HepG2 (cell line): ENCODE data around the gene BRINP1. TPM values are rescaled to one million over a fixed set of nuclear protein-coding genes. Genes with fewer than 3 reads are reported as not detected.
A peak's percentile ranks its signal among the peaks of the same experiment; 100 is the strongest.

Source experiments
- ATAC-seq: fragments of 200-7000 bp; cut with Tn5 transposase; 3 replicates; pipeline ENCODE4 v1.9.1; 2020; ENCODE audit warnings: mild to moderate bottlenecking, moderate library complexity
- BruUV-seq: library from RNA; stranded (reverse); fragments of 400-500 nt; replicated peaks from 2 replicates; lab custom pipeline; 2021; lab: Mats Ljungman, UMichigan
- CTCF ChIA-PET: fragments of 300-600 bp; formaldehyde crosslinking; extraction: SDS; loops from one replicate; lab custom pipeline; 2021; ENCODE audit warnings: low total read pairs, inconsistent platforms, low intra/inter-chr PET ratio; lab: Yijun Ruan, JAX
- POLR2A ChIA-PET: fragments of 350-600 bp; sonication (Branson Sonifier 250); formaldehyde crosslinking; loops from one replicate; lab custom pipeline; 2020; ENCODE audit warnings: antibody characterized with exemption, inconsistent platforms; lab: Yijun Ruan, JAX
- DNase-seq: peaks from one replicate; pipeline ENCODE4 v3.0.0-alpha.2; 2015; ENCODE audit warnings: low spot score
- FAIRE-seq: peaks from 3 replicates; lab custom pipeline; 2011; peaks lifted over from hg19 to GRCh38; lab: Jason Lieb, UNC
- H2AFZ ChIP-seq: one replicate; pipeline ENCODE4 v1.6.1; 2011; ENCODE audit warnings: low read length, inconsistent platforms
- H3K27ac ChIP-seq: fragments of 300-600 bp; 3 replicates; pipeline ENCODE4 v1.8.0; 2011; ENCODE audit warnings: mixed run types, mild to moderate bottlenecking, mixed read lengths, low read length, inconsistent platforms; ENCODE audit not compliant: insufficient read depth; ENCODE audit errors: extremely low read length
- H3K27me3 ChIP-seq, 2 experiments: fragments of 200-600 bp in 1 of 2; 2 replicates in 1 of 2; 3 replicates in 1 of 2; pipeline versions ENCODE4 v1.6.0 to v1.8.0; 2011; ENCODE audit warnings: low read length in 2 of 2, mild to moderate bottlenecking in 2 of 2, moderate library complexity in 2 of 2, inconsistent platforms in 1 of 2; ENCODE audit not compliant: insufficient read depth in 2 of 2, control insufficient read depth in 1 of 2
- H3K36me3 ChIP-seq, 2 experiments: fragments of 200-600 bp in 1 of 2; replicated peaks in 1 of 2; 2 replicates in 1 of 2; 3 replicates in 1 of 2; pipeline versions ENCODE4 v1.5.1 to v1.8.0; 2011; ENCODE audit warnings: low read length in 2 of 2, inconsistent platforms in 1 of 2; ENCODE audit not compliant: insufficient read depth in 2 of 2, control insufficient read depth in 1 of 2
- H3K4me1 ChIP-seq: 2 replicates; pipeline ENCODE4 v1.5.1; 2012; ENCODE audit warnings: low read length, inconsistent platforms; ENCODE audit not compliant: insufficient read depth
- H3K4me2 ChIP-seq: 2 replicates; pipeline ENCODE4 v1.6.0; 2011; ENCODE audit warnings: low read depth, low read length, inconsistent platforms
- H3K4me3 ChIP-seq, 3 experiments: fragments of 200-600 bp in 1 of 3; sonication (generic), shearing (Covaris generic) in 1 of 3; replicated peaks in 1 of 3; 2 replicates each; pipeline ENCODE4 v1.5.1; 2011 to 2016; ENCODE audit warnings: low read length in 3 of 3, inconsistent platforms in 2 of 3, low read depth in 2 of 3, mild to moderate bottlenecking in 2 of 3, control low read depth in 1 of 3, mixed read lengths in 1 of 3; ENCODE audit not compliant: insufficient read depth in 1 of 3
- H3K79me2 ChIP-seq: one replicate; pipeline ENCODE4 v1.6.1; 2011; ENCODE audit warnings: low read length, inconsistent platforms; ENCODE audit not compliant: insufficient read depth
- H3K9ac ChIP-seq: 2 replicates; pipeline ENCODE4 v1.6.0; 2011; ENCODE audit warnings: mild to moderate bottlenecking, low read depth, low read length, inconsistent platforms; ENCODE audit not compliant: insufficient read depth
- H3K9me3 ChIP-seq: 2 replicates; pipeline ENCODE4 v1.5.1; 2012; ENCODE audit warnings: mild to moderate bottlenecking, low read length
- H4K20me1 ChIP-seq: 2 replicates; pipeline ENCODE4 v1.6.0; 2011; ENCODE audit warnings: inconsistent platforms, mild to moderate bottlenecking, low read length, moderate library complexity; ENCODE audit not compliant: insufficient read depth
- CREB1 ChIP-seq, 2 experiments: fragments of 450-650 bp in 1 of 2; IDR thresholded peaks; 2 replicates each; pipeline ENCODE4 v1.6.1; 2016 to 2017; ENCODE audit warnings: control low read depth in 1 of 2, mild to moderate bottlenecking in 1 of 2, missing compliant biosample characterization in 1 of 2, missing genetic modification characterization in 1 of 2
- SNAI1 ChIP-seq: sonication (generic); formaldehyde crosslinking; IDR thresholded peaks from 2 replicates; pipeline ENCODE4 v1.5.0; 2020; ENCODE audit warnings: mild to moderate bottlenecking, missing genetic modification reagents, borderline replicate concordance
- ZNF709 ChIP-seq: sonication (generic); formaldehyde crosslinking; IDR thresholded peaks from 2 replicates; pipeline ENCODE4 v1.5.0; 2020; ENCODE audit warnings: mild to moderate bottlenecking, missing genetic modification reagents
- WGBS: methylation state at CpG from one replicate; pipeline ENCODE4 v1.1.6; 2017; ENCODE audit warnings: low lambda C conversion rate; 5-methylcytosine and 5-hydroxymethylcytosine counted together
- in situ Hi-C: cut with HindIII; loops from 2 replicates; pipeline ENCODE4 v1.10.0; 2017; ENCODE audit warnings: low pct_unique_long_range_greater_than_20kb; ENCODE audit not compliant: extremely low pct_ligation_motif_present
- intact Hi-C: fragments of 100-400 bp; cut with micrococcal nuclease; formaldehyde crosslinking; loops from one replicate; pipeline ENCODE4 v1.10.0; 2022; ENCODE audit not compliant: unreplicated experiment
- polyA plus RNA-seq, 8 experiments: library from polyadenylated mRNA; depleted of rRNA in 3 of 8; stranded (reverse) in 7 of 8; unstranded in 1 of 8; fragments of >200 nt; fragmentation: Illumina TruSeq in 4 of 8; extraction: Trizol in 4 of 8; gene quantifications; 2 replicates each; pipeline versions ENCODE4 v1.2.1 to v1.2.3, GENCODE V29; 2011 to 2016; ENCODE audit warnings: low read depth in 4 of 8, missing spikeins in 1 of 8, mixed read lengths in 1 of 8; ENCODE audit not compliant: insufficient read depth in 1 of 8
- total RNA-seq, 5 experiments: library from RNA; depleted of rRNA; stranded (reverse); fragments of >200 nt; fragmentation: Illumina TruSeq; extraction: Trizol; gene quantifications; 2 replicates each; pipeline ENCODE4 v1.2.3, GENCODE V29; 2016; ENCODE audit warnings: low read depth in 1 of 5
- TF ChIP-seq, protein P1 (sequence below): sonication (generic); formaldehyde crosslinking; IDR thresholded peaks from 2 replicates; pipeline ENCODE4 v1.5.1; 2020; ENCODE audit warnings: mild to moderate bottlenecking, missing genetic modification reagents, borderline replicate concordance

BRINP1 gene
- total and polyA plus RNA-seq, 2 of the 13 experiments (the other 11 are each of a cell fraction or from before 2014, with no cell fraction given): not detected

DNA sequence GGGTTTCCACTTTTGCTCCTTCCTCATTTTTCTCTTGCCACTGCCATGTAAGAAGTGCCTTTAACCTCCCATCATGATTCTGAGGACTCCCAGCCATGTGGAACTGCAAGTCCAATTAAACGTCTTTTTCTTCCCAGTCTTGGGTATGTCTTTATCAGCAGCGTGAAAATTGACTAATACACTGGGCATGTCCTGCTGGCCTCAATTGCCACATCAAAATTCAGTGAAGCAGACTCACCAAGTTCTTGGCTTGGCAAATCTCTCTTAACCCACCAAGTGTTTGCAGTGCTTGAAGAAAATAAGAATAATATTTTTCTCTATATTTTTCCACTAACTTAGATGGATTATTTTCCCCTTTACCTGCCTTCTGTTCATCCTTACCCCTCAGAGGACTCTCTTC is 212.0 kb downstream of the BRINP1 start (continued):
- TF ChIP-seq, protein P1, sequence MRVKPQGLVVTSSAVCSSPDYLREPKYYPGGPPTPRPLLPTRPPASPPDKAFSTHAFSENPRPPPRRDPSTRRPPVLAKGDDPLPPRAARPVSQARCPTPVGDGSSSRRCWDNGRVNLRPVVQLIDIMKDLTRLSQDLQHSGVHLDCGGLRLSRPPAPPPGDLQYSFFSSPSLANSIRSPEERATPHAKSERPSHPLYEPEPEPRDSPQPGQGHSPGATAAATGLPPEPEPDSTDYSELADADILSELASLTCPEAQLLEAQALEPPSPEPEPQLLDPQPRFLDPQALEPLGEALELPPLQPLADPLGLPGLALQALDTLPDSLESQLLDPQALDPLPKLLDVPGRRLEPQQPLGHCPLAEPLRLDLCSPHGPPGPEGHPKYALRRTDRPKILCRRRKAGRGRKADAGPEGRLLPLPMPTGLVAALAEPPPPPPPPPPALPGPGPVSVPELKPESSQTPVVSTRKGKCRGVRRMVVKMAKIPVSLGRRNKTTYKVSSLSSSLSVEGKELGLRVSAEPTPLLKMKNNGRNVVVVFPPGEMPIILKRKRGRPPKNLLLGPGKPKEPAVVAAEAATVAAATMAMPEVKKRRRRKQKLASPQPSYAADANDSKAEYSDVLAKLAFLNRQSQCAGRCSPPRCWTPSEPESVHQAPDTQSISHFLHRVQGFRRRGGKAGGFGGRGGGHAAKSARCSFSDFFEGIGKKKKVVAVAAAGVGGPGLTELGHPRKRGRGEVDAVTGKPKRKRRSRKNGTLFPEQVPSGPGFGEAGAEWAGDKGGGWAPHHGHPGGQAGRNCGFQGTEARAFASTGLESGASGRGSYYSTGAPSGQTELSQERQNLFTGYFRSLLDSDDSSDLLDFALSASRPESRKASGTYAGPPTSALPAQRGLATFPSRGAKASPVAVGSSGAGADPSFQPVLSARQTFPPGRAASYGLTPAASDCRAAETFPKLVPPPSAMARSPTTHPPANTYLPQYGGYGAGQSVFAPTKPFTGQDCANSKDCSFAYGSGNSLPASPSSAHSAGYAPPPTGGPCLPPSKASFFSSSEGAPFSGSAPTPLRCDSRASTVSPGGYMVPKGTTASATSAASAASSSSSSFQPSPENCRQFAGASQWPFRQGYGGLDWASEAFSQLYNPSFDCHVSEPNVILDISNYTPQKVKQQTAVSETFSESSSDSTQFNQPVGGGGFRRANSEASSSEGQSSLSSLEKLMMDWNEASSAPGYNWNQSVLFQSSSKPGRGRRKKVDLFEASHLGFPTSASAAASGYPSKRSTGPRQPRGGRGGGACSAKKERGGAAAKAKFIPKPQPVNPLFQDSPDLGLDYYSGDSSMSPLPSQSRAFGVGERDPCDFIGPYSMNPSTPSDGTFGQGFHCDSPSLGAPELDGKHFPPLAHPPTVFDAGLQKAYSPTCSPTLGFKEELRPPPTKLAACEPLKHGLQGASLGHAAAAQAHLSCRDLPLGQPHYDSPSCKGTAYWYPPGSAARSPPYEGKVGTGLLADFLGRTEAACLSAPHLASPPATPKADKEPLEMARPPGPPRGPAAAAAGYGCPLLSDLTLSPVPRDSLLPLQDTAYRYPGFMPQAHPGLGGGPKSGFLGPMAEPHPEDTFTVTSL (CRISPR knock-in tag): no peak
- TF ChIP-seq ZNF709 (CRISPR knock-in tag): no peak
- TF ChIP-seq, all 625 proteins: peak for 0

DNA sequence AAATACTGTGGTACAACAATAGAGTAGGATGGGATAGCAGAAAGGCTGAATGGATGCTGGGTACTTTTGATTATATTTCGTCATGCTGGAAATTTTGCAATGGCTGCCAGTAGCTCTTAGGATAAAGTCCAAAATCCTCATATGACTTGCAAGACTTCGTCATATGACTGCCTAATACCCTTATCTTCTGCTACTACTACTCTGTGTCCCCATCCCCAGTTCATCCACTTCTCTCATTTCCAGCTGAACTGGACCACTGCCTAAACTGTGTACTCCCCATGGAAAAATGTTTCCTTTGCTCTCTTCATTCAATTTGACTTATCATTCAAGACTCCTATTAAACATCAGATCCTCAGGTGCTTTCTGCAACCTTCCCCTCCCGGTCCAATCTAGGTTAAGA is 212.9 kb downstream of the BRINP1 start:
- peaks cover 81% of the 10 kb centered on the region for H3K9me3 ChIP-seq
- no peak overlapping the region for H2AFZ ChIP-seq
- TF ChIP-seq SNAI1 (CRISPR knock-in tag): no peak
- 0 out of 2 replicates have a peak, but pooled peaks have one; percentile 3 for TF ChIP-seq CREB1 (IDR thresholded peaks at IDR 0.05)
- TF ChIP-seq CREB1 (CRISPR knock-in tag; IDR thresholded peaks at IDR 0.05): no peak
- no peaks in the 10 kb centered on the region for H3K36me3 ChIP-seq
- H3K9ac ChIP-seq: no peak overlapping the region
- H3K4me1 ChIP-seq: no peaks in the 10 kb centered on the region
- POLR2A ChIA-PET: no interaction called here
- no peak overlapping the region for H3K4me2 ChIP-seq
- H3K27ac ChIP-seq: no peak overlapping the region
- CTCF ChIA-PET: no interaction called here
- no peak for DNase-seq
- no TSS peak for BruUV-seq
- 0% methylated on average over 3 of the region's 3 CpGs for WGBS
- no peak for ATAC-seq
- in situ Hi-C loops: no loop called here
- FAIRE-seq: no peak
- no peaks in the 10 kb centered on the region for H3K27me3 ChIP-seq
- H4K20me1 ChIP-seq: no peaks in the 10 kb centered on the region
- intact Hi-C loops: no loop called here
- no peaks in the 10 kb centered on the region for H3K79me2 ChIP-seq
- no peak overlapping the region for H3K4me3 ChIP-seq
